Measurements from ENCODE around the gene AMZ1. TPM values are rescaled to one million over a fixed set of nuclear protein-coding genes. Genes with fewer than 3 reads are reported as not detected.

AMZ1 gene
- total and polyA plus RNA-seq, 10 of the 15 experiments (the other 5 are each of a cell fraction or from before 2014, with no cell fraction given), result 0.02 to 2.0 (median 0.69) TPM

DNA sequence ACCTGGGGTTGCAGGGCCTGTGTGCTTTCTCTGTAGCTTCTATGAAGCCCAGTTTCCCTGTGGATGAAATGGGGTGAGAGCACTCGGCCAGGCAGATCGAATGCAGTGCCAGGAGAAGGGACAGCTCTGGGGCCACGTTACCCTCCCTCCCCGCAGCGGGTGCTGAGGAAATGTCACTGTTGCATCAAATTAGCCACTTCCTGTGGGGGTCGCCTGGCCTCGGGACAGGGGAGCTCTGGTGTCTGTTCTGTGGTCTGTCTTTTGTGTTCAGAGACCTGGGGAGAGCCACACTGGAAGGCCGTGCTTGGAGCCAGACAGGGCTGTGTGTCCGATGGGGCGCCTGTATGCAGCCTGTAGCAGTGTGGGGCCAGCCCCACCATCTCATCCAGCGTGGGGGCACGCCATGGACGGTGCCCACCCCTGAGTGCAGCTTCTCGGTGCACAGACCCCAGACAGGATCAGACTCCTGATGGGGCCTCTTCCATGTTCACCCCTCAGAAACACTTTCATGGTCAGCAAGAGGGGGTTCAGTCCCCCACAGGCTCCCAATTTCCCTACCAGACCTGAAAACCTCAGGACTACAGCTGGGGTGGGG, 42.6 kb upstream of the AMZ1 start (continued):
- TF ChIP-seq, protein P1, sequence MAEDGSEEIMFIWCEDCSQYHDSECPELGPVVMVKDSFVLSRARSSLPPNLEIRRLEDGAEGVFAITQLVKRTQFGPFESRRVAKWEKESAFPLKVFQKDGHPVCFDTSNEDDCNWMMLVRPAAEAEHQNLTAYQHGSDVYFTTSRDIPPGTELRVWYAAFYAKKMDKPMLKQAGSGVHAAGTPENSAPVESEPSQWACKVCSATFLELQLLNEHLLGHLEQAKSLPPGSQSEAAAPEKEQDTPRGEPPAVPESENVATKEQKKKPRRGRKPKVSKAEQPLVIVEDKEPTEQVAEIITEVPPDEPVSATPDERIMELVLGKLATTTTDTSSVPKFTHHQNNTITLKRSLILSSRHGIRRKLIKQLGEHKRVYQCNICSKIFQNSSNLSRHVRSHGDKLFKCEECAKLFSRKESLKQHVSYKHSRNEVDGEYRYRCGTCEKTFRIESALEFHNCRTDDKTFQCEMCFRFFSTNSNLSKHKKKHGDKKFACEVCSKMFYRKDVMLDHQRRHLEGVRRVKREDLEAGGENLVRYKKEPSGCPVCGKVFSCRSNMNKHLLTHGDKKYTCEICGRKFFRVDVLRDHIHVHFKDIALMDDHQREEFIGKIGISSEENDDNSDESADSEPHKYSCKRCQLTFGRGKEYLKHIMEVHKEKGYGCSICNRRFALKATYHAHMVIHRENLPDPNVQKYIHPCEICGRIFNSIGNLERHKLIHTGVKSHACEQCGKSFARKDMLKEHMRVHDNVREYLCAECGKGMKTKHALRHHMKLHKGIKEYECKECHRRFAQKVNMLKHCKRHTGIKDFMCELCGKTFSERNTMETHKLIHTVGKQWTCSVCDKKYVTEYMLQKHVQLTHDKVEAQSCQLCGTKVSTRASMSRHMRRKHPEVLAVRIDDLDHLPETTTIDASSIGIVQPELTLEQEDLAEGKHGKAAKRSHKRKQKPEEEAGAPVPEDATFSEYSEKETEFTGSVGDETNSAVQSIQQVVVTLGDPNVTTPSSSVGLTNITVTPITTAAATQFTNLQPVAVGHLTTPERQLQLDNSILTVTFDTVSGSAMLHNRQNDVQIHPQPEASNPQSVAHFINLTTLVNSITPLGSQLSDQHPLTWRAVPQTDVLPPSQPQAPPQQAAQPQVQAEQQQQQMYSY (CRISPR knock-in tag; IDR thresholded peaks at IDR 0.05), result no peak
- TF ChIP-seq ETV6 (conservative IDR thresholded peaks at IDR 0.05 in 1 of 2, IDR thresholded peaks at IDR 0.05 in 1 of 2; ENCODE audit: borderline replicate concordance in 1 of 2, low read depth in 1 of 2), result peak in 1 of 2 experiments; percentile 50; a peak in 2 of 4 replicates
- no peak for TF ChIP-seq TARDBP (IDR thresholded peaks at IDR 0.05; ENCODE audit: borderline replicate concordance)
- TF ChIP-seq RB1 (IDR thresholded peaks at IDR 0.05; ENCODE audit: borderline replicate concordance), result no peak
- no peak for TF ChIP-seq NR2C2 (IDR thresholded peaks at IDR 0.05; ENCODE audit: borderline replicate concordance, control insufficient read depth, insufficient read length, low read depth)
- no peak for TF ChIP-seq MYC (IDR thresholded peaks at IDR 0.05; ENCODE audit: insufficient read depth, insufficient read length, insufficient replicate concordance, low read length, severe bottlenecking)
- TF ChIP-seq, protein P2, sequence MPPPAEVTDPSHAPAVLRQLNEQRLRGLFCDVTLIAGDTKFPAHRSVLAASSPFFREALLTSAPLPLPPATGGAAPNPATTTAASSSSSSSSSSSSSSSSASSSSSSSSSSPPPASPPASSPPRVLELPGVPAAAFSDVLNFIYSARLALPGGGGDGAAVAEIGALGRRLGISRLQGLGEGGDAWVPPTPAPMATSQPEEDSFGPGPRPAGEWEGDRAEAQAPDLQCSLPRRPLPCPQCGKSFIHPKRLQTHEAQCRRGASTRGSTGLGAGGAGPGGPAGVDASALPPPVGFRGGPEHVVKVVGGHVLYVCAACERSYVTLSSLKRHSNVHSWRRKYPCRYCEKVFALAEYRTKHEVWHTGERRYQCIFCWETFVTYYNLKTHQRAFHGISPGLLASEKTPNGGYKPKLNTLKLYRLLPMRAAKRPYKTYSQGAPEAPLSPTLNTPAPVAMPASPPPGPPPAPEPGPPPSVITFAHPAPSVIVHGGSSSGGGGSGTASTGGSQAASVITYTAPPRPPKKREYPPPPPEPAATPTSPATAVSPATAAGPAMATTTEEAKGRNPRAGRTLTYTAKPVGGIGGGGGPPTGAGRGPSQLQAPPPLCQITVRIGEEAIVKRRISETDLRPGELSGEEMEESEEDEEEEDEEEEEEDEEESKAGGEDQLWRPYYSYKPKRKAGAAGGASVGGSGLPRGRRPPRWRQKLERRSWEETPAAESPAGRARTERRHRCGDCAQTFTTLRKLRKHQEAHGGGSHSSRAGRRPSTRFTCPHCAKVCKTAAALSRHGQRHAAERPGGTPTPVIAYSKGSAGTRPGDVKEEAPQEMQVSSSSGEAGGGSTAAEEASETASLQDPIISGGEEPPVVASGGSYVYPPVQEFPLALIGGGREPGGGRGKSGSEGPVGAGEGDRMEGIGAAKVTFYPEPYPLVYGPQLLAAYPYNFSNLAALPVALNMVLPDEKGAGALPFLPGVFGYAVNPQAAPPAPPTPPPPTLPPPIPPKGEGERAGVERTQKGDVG (CRISPR knock-in tag; IDR thresholded peaks at IDR 0.05), result no peak
- TF ChIP-seq, protein P3, sequence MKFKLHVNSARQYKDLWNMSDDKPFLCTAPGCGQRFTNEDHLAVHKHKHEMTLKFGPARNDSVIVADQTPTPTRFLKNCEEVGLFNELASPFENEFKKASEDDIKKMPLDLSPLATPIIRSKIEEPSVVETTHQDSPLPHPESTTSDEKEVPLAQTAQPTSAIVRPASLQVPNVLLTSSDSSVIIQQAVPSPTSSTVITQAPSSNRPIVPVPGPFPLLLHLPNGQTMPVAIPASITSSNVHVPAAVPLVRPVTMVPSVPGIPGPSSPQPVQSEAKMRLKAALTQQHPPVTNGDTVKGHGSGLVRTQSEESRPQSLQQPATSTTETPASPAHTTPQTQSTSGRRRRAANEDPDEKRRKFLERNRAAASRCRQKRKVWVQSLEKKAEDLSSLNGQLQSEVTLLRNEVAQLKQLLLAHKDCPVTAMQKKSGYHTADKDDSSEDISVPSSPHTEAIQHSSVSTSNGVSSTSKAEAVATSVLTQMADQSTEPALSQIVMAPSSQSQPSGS (IDR thresholded peaks at IDR 0.05; ENCODE audit: low read length), result no peak
- TF ChIP-seq HDAC2 (IDR thresholded peaks at IDR 0.05), result no peak
- no peak for TF ChIP-seq NFYA (IDR thresholded peaks at IDR 0.05; ENCODE audit: borderline replicate concordance, low read depth, low read length)
- TF ChIP-seq, protein P4, sequence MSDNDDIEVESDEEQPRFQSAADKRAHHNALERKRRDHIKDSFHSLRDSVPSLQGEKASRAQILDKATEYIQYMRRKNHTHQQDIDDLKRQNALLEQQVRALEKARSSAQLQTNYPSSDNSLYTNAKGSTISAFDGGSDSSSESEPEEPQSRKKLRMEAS (IDR thresholded peaks at IDR 0.05; ENCODE audit: low read depth, low read length), result no peak
- TF ChIP-seq STAT3 (IDR thresholded peaks at IDR 0.05; ENCODE audit: low read depth, low read length), result no peak
- TF ChIP-seq SUPT20H (IDR thresholded peaks at IDR 0.05; ENCODE audit: borderline replicate concordance, control insufficient read depth, low read depth, low read length), result no peak
- no peak for TF ChIP-seq MYB (IDR thresholded peaks at IDR 0.05; ENCODE audit: borderline replicate concordance, low read depth, low read length)
- TF ChIP-seq, protein P5, sequence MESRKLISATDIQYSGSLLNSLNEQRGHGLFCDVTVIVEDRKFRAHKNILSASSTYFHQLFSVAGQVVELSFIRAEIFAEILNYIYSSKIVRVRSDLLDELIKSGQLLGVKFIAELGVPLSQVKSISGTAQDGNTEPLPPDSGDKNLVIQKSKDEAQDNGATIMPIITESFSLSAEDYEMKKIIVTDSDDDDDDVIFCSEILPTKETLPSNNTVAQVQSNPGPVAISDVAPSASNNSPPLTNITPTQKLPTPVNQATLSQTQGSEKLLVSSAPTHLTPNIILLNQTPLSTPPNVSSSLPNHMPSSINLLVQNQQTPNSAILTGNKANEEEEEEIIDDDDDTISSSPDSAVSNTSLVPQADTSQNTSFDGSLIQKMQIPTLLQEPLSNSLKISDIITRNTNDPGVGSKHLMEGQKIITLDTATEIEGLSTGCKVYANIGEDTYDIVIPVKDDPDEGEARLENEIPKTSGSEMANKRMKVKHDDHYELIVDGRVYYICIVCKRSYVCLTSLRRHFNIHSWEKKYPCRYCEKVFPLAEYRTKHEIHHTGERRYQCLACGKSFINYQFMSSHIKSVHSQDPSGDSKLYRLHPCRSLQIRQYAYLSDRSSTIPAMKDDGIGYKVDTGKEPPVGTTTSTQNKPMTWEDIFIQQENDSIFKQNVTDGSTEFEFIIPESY (IDR thresholded peaks at IDR 0.05), result no peak
- no peak for TF ChIP-seq SRF (IDR thresholded peaks at IDR 0.05; ENCODE audit: low read depth in 2 of 2, low read length in 2 of 2)
- TF ChIP-seq BACH1 (IDR thresholded peaks at IDR 0.05; ENCODE audit: borderline replicate concordance), result no peak
- peak in 1 of 2 experiments; percentile 20; a peak in 1 of 4 replicates for TF ChIP-seq EP300 (IDR thresholded peaks at IDR 0.05; ENCODE audit: borderline replicate concordance in 1 of 2, control insufficient read depth in 1 of 2, low read depth in 2 of 2, low read length in 2 of 2)

Data from GM12878 (cell line).